TTC549 (cell line): ENCODE data around the gene C4orf33.

Experiments
- FAIRE-seq: peaks from 2 replicates; lab custom pipeline; 2012; peaks lifted over from hg19 to GRCh38; lab: Jason Lieb, UNC

C4orf33 gene

DNA sequence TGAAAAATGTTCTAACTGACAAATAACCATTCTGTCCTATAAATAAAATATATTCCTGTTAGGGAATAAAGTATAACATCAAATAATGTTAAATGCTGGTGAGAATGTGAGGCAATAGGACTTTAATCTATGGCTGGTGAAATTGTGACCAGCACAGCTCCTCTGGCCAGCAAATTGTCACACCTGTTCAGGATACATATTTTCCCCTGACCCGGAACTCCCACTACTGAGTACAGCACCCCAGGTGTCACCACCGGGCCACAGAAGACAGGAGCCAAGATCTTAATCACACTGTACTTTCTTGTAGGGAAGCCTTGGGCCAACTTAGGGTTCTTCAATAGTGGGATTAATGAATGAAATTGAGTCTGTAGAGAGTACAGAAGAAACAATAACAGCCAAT is 33.2 kb downstream of the C4orf33 start:
- FAIRE-seq: no peak

GRCh38 chr4:129131343-129131742 is 35.4 kb downstream of the C4orf33 start:
- no peak for FAIRE-seq

DNA sequence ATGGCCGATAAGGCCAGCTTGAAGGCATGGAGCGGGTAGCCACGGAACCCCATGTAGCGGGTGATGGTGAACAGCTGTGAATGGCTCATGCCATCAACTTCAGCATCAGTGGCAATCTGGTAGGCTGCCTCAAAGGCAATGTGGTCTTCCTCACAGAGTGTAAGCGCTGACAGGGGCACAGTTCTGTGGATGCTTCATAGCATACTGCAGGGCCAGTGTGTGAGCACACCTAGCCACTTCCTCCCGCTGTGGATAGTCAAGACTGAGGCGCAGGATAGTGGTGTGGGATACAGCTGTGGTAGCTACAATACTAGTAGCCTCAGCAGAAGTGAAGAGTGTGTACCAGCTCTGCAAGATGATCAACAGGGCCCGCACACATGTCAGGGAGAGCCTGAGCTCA is 40.5 kb downstream of the C4orf33 start:
- FAIRE-seq: no peak

DNA sequence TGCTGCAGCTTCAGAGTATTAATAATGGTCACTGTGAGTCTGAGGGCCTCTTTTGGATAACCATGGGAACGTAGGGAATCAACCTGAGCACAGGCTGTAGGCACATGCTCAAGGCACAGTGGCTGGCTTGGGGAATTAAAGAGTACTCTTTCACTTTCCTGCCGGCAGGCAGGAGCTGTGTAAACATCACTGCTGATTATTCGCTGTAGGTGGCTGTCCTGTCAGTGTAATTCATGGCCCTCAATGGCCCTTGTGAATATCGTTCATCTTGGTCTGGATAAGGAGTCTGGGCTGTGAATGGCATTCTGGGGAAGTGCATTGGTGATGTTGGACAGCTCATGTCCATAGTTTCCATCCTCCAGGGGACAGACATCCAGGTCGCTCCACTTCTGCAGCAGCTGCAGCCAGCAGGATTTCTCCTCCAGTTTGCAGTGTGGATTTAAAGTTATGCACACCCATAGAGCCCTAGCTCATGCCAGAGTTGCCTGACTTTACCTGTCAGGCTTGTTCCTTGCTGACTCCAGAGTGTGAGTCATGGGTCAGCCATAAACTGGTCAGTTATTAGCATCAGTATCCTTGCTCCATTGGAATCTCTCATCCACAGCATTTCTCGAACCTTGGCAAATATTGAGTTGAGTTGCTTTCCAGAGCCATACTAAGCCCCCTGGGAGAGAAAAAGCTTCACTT is 43.0 kb downstream of the C4orf33 start:
- no peak for FAIRE-seq

DNA sequence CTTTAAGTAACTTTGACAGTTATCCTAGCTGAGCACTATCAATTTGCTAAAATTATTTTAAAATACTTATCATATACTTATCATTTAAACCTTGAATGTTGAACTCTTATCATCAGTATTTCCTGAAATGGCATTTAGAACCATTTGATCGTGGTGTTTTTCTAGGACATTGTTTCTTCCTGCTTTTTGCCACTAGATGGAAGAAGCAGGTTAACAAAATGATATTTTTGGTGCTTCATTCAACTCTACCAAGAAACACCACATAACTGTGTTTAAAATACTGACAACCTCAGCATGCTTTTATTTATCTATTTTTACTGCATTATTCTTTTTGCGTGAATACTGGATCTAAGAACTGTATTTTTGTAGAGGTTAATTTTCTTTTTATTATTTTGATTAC is 44.6 kb downstream of the C4orf33 start:
- peak; percentile 20 for FAIRE-seq

- no peak for FAIRE-seq
Measured at GRCh38 chr4:129143359-129143758, 47.4 kb downstream of the C4orf33 start.

DNA sequence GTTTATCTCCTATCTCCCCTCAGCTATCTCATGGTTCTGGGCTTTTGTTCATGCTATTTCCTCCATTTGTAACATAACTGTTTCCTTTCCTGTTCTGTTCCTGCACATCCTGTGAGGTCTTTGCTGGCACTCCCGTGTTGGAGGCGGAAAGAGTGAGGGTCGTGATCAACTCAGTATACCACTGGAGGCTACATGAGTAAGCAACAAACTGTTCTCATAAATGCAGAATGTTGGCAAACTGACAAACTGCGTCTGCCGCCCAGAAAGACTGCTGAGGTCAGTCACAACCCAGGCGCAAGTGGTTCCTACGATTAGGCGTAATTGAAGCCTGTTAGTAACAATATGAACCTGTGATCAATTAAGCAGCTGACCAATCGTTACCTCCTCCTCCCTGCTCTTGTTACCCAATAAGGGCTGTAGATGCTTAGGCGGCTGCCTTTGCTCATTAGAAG is 48.8 kb downstream of the C4orf33 start:
- no peak for FAIRE-seq

- FAIRE-seq: no peak
Measured at GRCh38 chr4:129145222-129145730, 49.3 kb downstream of the C4orf33 start.

DNA sequence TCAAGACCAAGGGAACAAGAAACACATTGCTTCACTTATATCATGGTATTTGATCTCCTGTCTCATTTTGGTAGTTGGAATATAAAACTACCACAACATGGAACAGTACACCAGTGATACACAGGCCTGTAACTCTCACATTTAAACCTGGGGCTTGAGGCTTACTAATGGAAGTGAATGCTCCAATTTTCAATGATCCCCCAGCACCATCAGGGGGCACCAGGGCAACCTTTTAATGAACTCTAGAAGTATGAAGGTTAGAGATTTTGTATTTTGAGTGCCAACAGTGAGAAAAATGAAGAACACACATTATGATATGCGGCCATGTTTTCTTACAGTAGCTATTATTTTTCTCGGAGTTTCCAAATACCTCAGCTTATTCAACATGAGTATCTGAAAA is 50.7 kb downstream of the C4orf33 start:
- no peak for FAIRE-seq

DNA sequence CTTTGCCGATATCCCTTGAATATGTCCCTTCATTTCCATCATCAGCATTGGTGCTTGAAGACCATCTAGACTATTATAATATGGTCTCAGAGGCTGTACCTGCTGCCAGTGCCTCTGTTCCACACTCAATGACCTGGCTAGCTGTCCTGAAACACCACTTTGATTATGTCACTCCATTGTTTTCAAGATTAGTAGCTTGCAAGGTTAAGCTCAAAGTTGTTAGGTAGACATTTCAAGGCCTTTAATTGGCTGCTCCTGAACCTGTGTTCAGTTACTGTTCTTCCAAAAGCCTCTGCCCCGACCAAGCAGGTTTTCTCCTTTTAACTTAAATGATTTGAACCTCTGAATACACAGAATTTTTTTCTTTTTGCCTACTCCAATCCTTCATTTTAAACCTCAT is 52.9 kb downstream of the C4orf33 start:
- no peak for FAIRE-seq

GRCh38 chr4:129149906-129150305 is 54.0 kb downstream of the C4orf33 start:
- no peak for FAIRE-seq

- no peak for FAIRE-seq
Measured at GRCh38 chr4:129152350-129152749, 56.4 kb downstream of the C4orf33 start.

- FAIRE-seq: no peak
Measured at GRCh38 chr4:129153700-129154099, 57.7 kb downstream of the C4orf33 start.

- FAIRE-seq: no peak
Measured at GRCh38 chr4:129162450-129162849, 66.5 kb downstream of the C4orf33 start.

DNA sequence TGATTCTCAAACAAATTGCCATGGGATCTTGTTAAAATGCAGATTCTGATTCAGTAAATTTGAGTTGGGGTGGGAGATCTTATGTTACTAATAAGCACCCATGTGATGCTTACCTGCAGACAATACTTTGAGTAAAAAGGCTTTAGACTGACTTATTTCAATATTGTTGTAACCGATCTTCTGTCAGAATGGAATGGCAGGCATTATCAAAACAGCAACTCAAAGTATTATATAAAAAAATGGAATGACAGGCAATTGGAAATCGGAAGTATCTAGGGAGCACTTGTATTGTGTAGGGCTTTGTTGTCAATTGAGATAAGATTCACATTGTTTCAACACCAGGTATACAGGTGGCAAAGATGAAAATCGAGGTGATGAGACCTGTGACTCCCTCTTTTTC is 67.5 kb downstream of the C4orf33 start:
- no peak for FAIRE-seq

DNA sequence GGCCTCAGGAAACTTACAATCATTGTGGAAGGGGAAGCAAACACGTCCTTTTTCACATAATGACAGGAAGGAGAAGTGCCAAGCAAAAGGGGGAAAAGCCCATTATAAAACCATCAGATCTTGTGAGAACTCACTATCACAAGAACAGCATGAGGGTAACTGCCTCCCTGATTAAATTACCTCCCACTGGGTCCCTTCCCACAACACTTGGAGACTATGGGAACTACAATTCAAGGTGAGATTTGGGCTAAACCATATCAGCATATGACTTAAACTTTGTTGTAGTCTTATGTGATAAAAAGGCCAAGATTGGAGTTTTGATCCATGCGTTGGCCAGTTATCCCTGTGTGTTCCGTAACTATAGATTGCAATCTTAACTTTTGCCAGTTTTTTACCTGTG is 68.3 kb downstream of the C4orf33 start:
- no peak for FAIRE-seq
